ENCODE results near the gene PTPN14. TPM values are rescaled to one million over a fixed set of nuclear protein-coding genes. Genes with fewer than 3 reads are reported as not detected.

The PTPN14 gene
- total RNA-seq, 2 donors from 2014 or later, result 17.8 to 22.5 TPM

- DNase-seq (no peak), ATAC-seq (peak in 1 of 2 donors; percentile 39)
- intact Hi-C loops (cut with DNase I), result no loop called here
These were observed 22.2 kb upstream of the PTPN14 start for GRCh38 chr1:214573386-214574318.

GRCh38 chr1:214571281-214571680 lies 19.9 kb upstream of the PTPN14 start:
- intact Hi-C loops (cut with DNase I), result no loop called here
- DNase-seq (no peak), ATAC-seq (no peak)

GRCh38 chr1:214570442-214570841 lies 19.0 kb upstream of the PTPN14 start:
- intact Hi-C loops (cut with DNase I), result no loop called here
- no peak for DNase-seq
- peak in 1 of 2 donors; percentile 46 for ATAC-seq

GRCh38 chr1:214569357-214570004 lies 18.1 kb upstream of the PTPN14 start:
- ATAC-seq (peak in 1 of 2 donors; percentile 78), DNase-seq (no peak)
- intact Hi-C loops (cut with DNase I), result no loop called here

GRCh38 chr1:214568328-214568727 lies 16.9 kb upstream of the PTPN14 start:
- intact Hi-C loops (cut with DNase I), result no loop called here
- ATAC-seq (peak; percentile 34 to 72), DNase-seq (no peak)

GRCh38 chr1:214567481-214567980 lies 16.1 kb upstream of the PTPN14 start:
- no peak for ATAC-seq
- intact Hi-C loops (cut with DNase I), result no loop called here
- DNase-seq, result no peak

- intact Hi-C loops (cut with DNase I), result no loop called here
- DNase-seq (peak; percentile 28), ATAC-seq (peak in 1 of 2 donors; percentile 48)
These were observed 15.0 kb upstream of the PTPN14 start for GRCh38 chr1:214566158-214567104.

GRCh38 chr1:214565310-214565709 lies 13.9 kb upstream of the PTPN14 start:
- intact Hi-C loops (cut with DNase I), result no loop called here
- DNase-seq (no peak), ATAC-seq (no peak)

GRCh38 chr1:214563881-214564280 lies 12.5 kb upstream of the PTPN14 start:
- intact Hi-C loops (cut with DNase I), result no loop called here
- ATAC-seq (no peak), DNase-seq (no peak)

GRCh38 chr1:214557952-214558735 lies 6.7 kb upstream of the PTPN14 start:
- intact Hi-C loops (cut with DNase I), result no loop called here
- no peak for DNase-seq
- peak in 1 of 2 donors; percentile 90 for ATAC-seq

- ATAC-seq (no peak), DNase-seq (no peak)
- intact Hi-C loops (cut with DNase I), result loop anchor here in 1 of 2 donors (5.0 kb wide), 1 partner anchor 136 kb away; no protein-coding TSS in a partner anchor
These were observed 1.8 kb upstream of the PTPN14 start for GRCh38 chr1:214553142-214553710.

GRCh38 chr1:214552174-214552608 lies 789 bp upstream of the PTPN14 start:
- ATAC-seq, result peak; percentile 45 to 67
- peak; percentile 77 for DNase-seq
- intact Hi-C loops (cut with DNase I), result loop anchor here in 1 of 2 donors (5.0 kb wide), 1 partner anchor 135 kb away; no protein-coding TSS in a partner anchor

- ATAC-seq, result peak; percentile 31
- peak; percentile 66 for DNase-seq
- intact Hi-C loops (cut with DNase I), result loop anchor here in 1 of 2 donors (5.0 kb wide), 1 partner anchor 134 kb away; no protein-coding TSS in a partner anchor
These were observed 456 bp downstream of the PTPN14 start for GRCh38 chr1:214550857-214551435.

GRCh38 chr1:214550013-214550856 lies 1.2 kb downstream of the PTPN14 start:
- intact Hi-C loops (cut with DNase I), result loop anchor here in 1 of 2 donors (5.0 kb wide), 1 partner anchor 133 kb away; no protein-coding TSS in a partner anchor
- ATAC-seq (no peak), DNase-seq (no peak)

- no peak for ATAC-seq
- DNase-seq, result no peak
- intact Hi-C loops (cut with DNase I), result loop anchor here in 1 of 2 donors (5.0 kb wide), 1 partner anchor 132 kb away; no protein-coding TSS in a partner anchor
These were observed 1.8 kb downstream of the PTPN14 start for GRCh38 chr1:214549604-214550003.

GRCh38 chr1:214548988-214549387 lies 2.4 kb downstream of the PTPN14 start:
- ATAC-seq (no peak), DNase-seq (peak; percentile 62)
- intact Hi-C loops (cut with DNase I), result no loop called here
